Measurements from ENCODE around the gene SEPTIN14. TPM values are rescaled to one million over a fixed set of nuclear protein-coding genes. Genes with fewer than 3 reads are reported as not detected.
A peak's percentile ranks its signal among the peaks of the same experiment; 100 is the strongest.
"Not testable (repeated sequence)": the region's sequence is repeated elsewhere in the genome, so short reads cannot be mapped to it uniquely, and the experiment has no call there.

Gene SEPTIN14
- polyA plus RNA-seq (2013, experiment 1 of 2): not detected
- polyA plus RNA-seq (2013, experiment 2 of 2): not detected

DNA sequence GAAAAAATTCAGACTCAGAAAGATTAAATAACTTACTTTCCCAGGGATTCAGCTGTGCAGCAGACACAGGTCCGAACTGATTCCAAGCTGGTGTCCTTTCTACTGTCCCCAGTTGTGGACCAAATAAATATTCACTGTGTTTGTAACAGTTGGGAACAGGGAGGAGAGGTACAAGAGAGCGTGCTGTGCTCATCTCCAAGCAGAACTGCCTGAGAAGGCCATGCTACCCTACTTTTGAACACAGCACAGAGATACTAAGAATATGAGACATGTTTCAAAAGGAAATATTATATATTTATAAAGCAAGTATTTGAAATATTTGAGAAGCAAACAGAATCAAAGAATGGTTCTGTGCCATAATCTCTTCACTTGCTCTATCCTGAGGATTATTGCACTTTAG lies at the start of gene SEPTIN14:
Gene SEPTIN14 (minus strand): TSS at position 101 of the 400 bp plus-strand sequence. CDS start 756 bp downstream, outside the sequence.
- not testable (repeated sequence) for H3K27ac ChIP-seq (ENCODE audit: low read depth, low read length, severe bottlenecking); H3K4me1 ChIP-seq (ENCODE audit: control insufficient read depth, insufficient read depth, low read length, poor library complexity, severe bottlenecking); H3K9me3 ChIP-seq (ENCODE audit: control insufficient read depth, low read length); H3K4me3 ChIP-seq (ENCODE audit: extremely low read depth, insufficient read depth, low read length, poor library complexity, severe bottlenecking); H3K36me3 ChIP-seq (ENCODE audit: control insufficient read depth, insufficient read depth, low read length)
- WGBS, 2 experiments (ENCODE audit: insufficient coverage in 2 of 2): 100% methylated on average over 1 of the region's 2 CpGs; no CpG with 5 or more reads in 1 of the 2 experiments

DNA sequence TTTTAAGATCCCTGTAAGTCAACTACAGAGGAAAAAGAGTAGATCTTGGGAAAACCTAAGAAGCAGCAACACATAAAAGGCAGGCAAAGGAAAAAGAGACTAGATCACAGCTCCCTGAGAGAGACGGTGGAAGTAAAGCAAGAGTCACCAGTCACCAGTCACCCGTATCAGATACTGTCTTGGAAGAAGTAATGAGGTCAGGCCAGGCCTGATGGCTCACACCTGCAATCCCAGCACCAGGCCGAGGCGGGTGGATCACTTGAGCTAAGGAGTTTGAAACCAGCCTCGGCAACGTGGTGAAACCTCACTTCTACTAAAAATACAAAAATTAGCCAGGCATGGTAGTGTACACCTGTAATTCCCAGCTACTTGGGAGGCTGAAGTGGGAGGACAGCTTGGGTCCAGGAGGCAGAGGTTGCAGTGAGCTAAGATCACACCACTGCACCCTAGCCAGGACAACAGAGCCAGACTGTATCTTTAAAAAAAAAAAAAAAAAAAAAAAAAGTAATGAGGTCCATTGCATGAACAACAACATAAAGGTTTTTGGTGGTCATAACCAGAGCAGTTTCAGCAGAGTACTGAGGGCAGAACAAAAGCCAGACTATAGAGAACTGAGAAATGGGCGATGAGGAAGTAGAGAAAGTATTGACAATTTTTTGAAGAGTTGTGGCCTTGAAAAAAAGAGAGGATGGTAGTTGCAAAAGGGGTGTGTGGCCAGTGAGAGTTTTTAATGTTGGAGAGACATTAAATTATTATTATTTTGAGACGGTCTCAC lies 41.6 kb upstream of the SEPTIN14 start:
- H3K4me1 ChIP-seq (ENCODE audit: control insufficient read depth, insufficient read depth, low read length, poor library complexity, severe bottlenecking): no peaks in the 10 kb centered on the region
- 88 to 94% methylated on average over 4 to 5 of the region's 8 CpGs for WGBS, 2 experiments (ENCODE audit: insufficient coverage in 2 of 2)
- H3K27ac ChIP-seq (ENCODE audit: low read depth, low read length, severe bottlenecking): no peak overlapping the region
- no peak overlapping the region for H3K4me3 ChIP-seq (ENCODE audit: extremely low read depth, insufficient read depth, low read length, poor library complexity, severe bottlenecking)
- peaks cover 40% of the 10 kb centered on the region for H3K36me3 ChIP-seq (ENCODE audit: control insufficient read depth, insufficient read depth, low read length)
- peaks cover 3% of the 10 kb centered on the region for H3K9me3 ChIP-seq (ENCODE audit: control insufficient read depth, low read length)

DNA sequence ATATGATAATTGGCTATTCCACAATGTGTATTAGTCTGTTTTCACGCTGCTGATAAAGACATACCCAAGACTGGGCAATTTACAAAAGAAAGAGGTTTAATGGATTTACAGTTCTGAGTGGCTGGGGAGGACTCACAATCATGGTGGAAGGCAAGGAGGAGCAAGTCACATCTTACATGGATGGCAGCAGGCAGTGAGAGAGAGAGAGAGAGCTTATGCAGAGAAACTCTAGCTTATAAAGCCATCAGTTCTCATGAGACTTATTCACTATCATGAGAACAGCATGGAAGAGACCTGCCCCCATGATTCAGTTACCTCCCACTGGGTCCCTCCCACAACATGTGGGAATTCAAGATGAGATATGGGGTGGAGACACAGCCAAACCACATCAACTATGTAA lies 38.5 kb upstream of the SEPTIN14 start:
- peaks cover 22% of the 10 kb centered on the region for H3K36me3 ChIP-seq (ENCODE audit: control insufficient read depth, insufficient read depth, low read length)
- H3K9me3 ChIP-seq (ENCODE audit: control insufficient read depth, low read length); H3K4me1 ChIP-seq (ENCODE audit: control insufficient read depth, insufficient read depth, low read length, poor library complexity, severe bottlenecking); H3K27ac ChIP-seq (ENCODE audit: low read depth, low read length, severe bottlenecking); H3K4me3 ChIP-seq (ENCODE audit: extremely low read depth, insufficient read depth, low read length, poor library complexity, severe bottlenecking): not testable (repeated sequence)
- WGBS, 2 experiments (ENCODE audit: insufficient coverage in 2 of 2): 91 to 100% methylated on average over 1 of the region's 1 CpG

DNA sequence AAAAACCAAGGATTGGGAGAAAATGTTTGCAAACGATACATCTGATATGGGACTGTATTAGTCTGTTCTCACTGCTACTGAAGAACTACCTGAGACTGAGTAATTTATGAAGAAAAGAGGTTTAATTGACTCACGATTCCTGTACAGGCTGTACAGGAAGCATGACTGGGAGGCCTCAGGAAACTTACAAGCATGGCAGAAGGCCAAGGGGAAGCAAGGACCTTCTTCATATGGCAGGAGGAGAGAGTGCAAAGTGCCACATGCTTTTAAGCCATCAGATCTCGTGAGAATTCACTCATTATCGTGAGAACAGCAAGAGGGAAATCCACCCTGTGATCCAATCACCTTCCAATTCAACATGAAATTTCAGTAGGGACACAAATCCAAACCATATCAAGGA lies 35.7 kb upstream of the SEPTIN14 start:
- Histone ChIP-seq H3K4me3 (ENCODE audit: extremely low read depth, insufficient read depth, low read length, poor library complexity, severe bottlenecking) (no peak overlapping the region), H3K4me1 (ENCODE audit: control insufficient read depth, insufficient read depth, low read length, poor library complexity, severe bottlenecking) (no peaks in the 10 kb centered on the region), H3K36me3 (ENCODE audit: control insufficient read depth, insufficient read depth, low read length) (peaks cover 29% of the 10 kb centered on the region), H3K27ac (ENCODE audit: low read depth, low read length, severe bottlenecking) (no peak overlapping the region), H3K9me3 (ENCODE audit: control insufficient read depth, low read length) (peaks cover 3% of the 10 kb centered on the region)
- 90 to 93% methylated on average over 3 to 4 of the region's 4 CpGs for WGBS, 2 experiments (ENCODE audit: insufficient coverage in 2 of 2)

DNA sequence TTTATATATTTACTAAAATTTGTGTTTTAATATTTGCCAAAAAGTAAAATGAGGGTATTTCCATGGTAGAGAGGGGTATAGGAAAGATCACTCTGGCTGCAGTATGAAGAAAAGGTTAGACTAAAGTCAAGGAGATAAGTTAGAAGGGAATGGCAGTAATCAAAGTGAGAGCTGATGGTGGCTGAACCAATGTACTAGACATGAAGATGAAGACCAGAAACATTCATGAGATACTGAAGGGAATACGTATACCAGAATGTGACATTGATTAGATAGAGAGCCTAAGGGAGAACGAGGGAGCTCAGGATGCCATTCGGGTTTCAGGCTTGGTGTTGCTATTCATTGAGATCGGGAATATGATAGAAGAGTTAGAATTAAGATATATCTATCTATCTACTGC lies 32.5 kb upstream of the SEPTIN14 start:
- H3K4me1 ChIP-seq (ENCODE audit: control insufficient read depth, insufficient read depth, low read length, poor library complexity, severe bottlenecking): no peaks in the 10 kb centered on the region
- peaks cover 12% of the 10 kb centered on the region for H3K36me3 ChIP-seq (ENCODE audit: control insufficient read depth, insufficient read depth, low read length)
- H3K4me3 ChIP-seq (ENCODE audit: extremely low read depth, insufficient read depth, low read length, poor library complexity, severe bottlenecking): no peak overlapping the region
- WGBS, 2 experiments (ENCODE audit: insufficient coverage in 2 of 2): 82% methylated on average over 1 of the region's 4 CpGs; no CpG with 5 or more reads in 1 of the 2 experiments
- peaks cover under 1% of the 10 kb centered on the region for H3K9me3 ChIP-seq (ENCODE audit: control insufficient read depth, low read length)
- H3K27ac ChIP-seq (ENCODE audit: low read depth, low read length, severe bottlenecking): no peak overlapping the region

DNA sequence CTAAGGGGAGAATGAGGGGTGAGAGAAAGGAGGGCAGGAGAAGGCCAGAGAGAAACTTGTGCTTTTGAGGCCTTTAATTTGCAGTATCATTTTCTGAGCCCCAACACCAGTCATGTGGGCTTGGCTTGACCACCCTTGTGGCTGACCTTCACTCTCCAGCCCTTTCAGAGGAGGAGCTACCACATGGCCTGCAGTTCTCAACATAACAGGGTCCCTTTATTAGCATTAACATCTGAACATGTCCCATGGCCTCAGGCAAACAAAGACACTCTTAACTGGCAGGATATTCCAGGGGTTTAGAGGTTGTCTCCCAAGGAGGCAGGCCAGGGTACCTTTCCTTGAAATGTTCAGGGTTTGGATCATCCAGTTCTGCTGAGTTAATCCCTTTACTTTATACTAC lies 31.4 kb upstream of the SEPTIN14 start:
- no peak overlapping the region for H3K27ac ChIP-seq (ENCODE audit: low read depth, low read length, severe bottlenecking)
- peaks cover 12% of the 10 kb centered on the region for H3K36me3 ChIP-seq (ENCODE audit: control insufficient read depth, insufficient read depth, low read length)
- no peaks in the 10 kb centered on the region for H3K4me1 ChIP-seq (ENCODE audit: control insufficient read depth, insufficient read depth, low read length, poor library complexity, severe bottlenecking)
- H3K4me3 ChIP-seq (ENCODE audit: extremely low read depth, insufficient read depth, low read length, poor library complexity, severe bottlenecking): no peak overlapping the region
- no peaks in the 10 kb centered on the region for H3K9me3 ChIP-seq (ENCODE audit: control insufficient read depth, low read length)

DNA sequence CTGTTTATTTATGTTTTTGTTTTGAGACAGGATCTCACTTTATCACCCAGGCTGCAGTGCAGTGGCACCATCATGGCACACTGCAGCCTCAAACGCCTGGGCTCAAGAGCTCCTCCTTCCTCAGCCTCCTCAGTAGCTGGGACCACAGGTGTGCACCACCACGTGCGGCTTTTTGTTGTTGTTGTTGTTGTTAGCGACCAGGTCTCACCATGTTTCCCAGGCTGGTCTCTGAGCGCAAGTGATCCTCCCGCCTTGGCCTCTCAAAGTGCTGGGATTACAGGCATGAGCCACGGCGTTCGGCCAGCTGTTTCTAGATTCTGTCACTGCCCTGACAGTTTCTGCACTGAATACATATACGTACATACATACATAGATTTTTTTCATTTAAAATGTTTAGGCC lies 25.8 kb upstream of the SEPTIN14 start:
- H3K9me3 ChIP-seq (ENCODE audit: control insufficient read depth, low read length); H3K27ac ChIP-seq (ENCODE audit: low read depth, low read length, severe bottlenecking); H3K4me1 ChIP-seq (ENCODE audit: control insufficient read depth, insufficient read depth, low read length, poor library complexity, severe bottlenecking); H3K36me3 ChIP-seq (ENCODE audit: control insufficient read depth, insufficient read depth, low read length): not testable (repeated sequence)
- H3K4me3 ChIP-seq (ENCODE audit: extremely low read depth, insufficient read depth, low read length, poor library complexity, severe bottlenecking): peak overlapping the region; percentile 46
- WGBS, 2 experiments (ENCODE audit: insufficient coverage in 2 of 2): 90 to 96% methylated on average over 5 to 7 of the region's 10 CpGs

DNA sequence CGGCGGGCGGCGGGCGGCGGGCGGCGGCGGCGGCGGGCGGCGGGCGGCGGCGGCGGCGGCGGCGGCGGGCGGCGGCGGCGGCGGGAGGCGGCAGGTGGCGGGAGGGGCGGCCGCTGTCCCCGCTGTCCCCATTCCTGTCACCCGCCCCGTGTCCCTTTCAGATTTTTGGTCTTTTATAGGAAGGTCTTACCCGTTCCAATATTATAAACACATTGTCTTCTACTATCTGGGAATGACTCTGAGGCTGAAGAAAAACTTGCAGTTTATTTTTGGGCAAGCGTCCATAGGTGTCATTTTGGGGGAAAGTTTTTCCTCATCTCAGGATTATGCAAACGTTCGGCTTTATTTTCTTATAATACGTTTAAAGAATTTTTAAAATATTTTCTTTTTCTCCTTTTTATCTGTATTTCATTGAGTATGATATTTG lies 25.3 kb upstream of the SEPTIN14 start:
- Histone ChIP-seq H3K4me1 (ENCODE audit: control insufficient read depth, insufficient read depth, low read length, poor library complexity, severe bottlenecking) (no peaks in the 10 kb centered on the region), H3K9me3 (ENCODE audit: control insufficient read depth, low read length) (no peaks in the 10 kb centered on the region), H3K4me3 (ENCODE audit: extremely low read depth, insufficient read depth, low read length, poor library complexity, severe bottlenecking) (peak overlapping the region; percentile 46), H3K27ac (ENCODE audit: low read depth, low read length, severe bottlenecking) (no peak overlapping the region), H3K36me3 (ENCODE audit: control insufficient read depth, insufficient read depth, low read length) (peaks cover 4% of the 10 kb centered on the region)
- 0% methylated on average over 2 of the region's 38 CpGs; no CpG with 5 or more reads in 1 of the 2 experiments for WGBS, 2 experiments (ENCODE audit: insufficient coverage in 2 of 2)

DNA sequence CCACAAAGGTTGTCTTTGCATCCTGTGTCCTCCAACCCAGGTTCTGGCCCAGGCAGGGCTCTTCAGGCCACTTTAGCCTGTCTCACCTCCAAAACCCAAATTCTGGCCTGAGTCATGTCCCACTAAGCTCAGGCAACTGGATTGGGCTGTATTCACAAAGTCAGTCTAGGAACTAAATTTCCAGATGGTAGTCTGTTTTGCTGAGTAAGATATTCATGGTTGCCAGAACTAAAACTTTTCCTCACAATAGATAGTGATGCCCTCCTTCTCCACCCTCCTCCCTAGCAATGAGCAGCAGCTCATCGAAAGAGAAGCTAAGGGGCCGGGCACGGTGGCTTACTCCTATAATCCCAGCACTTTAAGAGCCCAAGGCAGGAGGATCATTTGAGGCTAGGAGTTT lies 21.8 kb upstream of the SEPTIN14 start:
- no CpG with 5 or more reads among the region's 3 CpGs for WGBS, 2 experiments (ENCODE audit: insufficient coverage in 2 of 2)
- no peaks in the 10 kb centered on the region for H3K36me3 ChIP-seq (ENCODE audit: control insufficient read depth, insufficient read depth, low read length)
- no peaks in the 10 kb centered on the region for H3K9me3 ChIP-seq (ENCODE audit: control insufficient read depth, low read length)
- H3K4me1 ChIP-seq (ENCODE audit: control insufficient read depth, insufficient read depth, low read length, poor library complexity, severe bottlenecking): peaks cover 2% of the 10 kb centered on the region
- no peak overlapping the region for H3K4me3 ChIP-seq (ENCODE audit: extremely low read depth, insufficient read depth, low read length, poor library complexity, severe bottlenecking)
- no peak overlapping the region for H3K27ac ChIP-seq (ENCODE audit: low read depth, low read length, severe bottlenecking)

DNA sequence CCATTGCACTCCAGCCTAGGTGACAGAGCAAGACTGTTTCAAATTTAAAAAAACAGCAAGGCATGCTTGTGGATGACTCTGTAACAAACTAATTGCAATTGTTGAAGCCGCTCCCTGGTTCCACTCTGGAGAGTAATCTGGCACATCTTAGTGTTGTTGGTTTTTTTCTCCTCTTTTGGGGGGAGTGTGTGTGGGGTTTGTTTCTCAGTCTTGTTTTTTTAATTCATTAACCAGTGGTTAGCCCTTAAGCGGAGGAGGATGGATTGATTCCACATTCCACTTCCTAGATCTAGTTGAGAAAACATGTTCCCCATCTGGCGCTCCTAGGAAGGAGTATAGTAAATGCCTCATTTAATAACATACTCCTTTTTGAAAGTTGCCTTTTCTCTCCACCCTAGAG lies 16.1 kb upstream of the SEPTIN14 start:
- H3K36me3 ChIP-seq (ENCODE audit: control insufficient read depth, insufficient read depth, low read length): no peaks in the 10 kb centered on the region
- WGBS, 2 experiments (ENCODE audit: insufficient coverage in 2 of 2): 83 to 100% methylated on average over 1 of the region's 3 CpGs

DNA sequence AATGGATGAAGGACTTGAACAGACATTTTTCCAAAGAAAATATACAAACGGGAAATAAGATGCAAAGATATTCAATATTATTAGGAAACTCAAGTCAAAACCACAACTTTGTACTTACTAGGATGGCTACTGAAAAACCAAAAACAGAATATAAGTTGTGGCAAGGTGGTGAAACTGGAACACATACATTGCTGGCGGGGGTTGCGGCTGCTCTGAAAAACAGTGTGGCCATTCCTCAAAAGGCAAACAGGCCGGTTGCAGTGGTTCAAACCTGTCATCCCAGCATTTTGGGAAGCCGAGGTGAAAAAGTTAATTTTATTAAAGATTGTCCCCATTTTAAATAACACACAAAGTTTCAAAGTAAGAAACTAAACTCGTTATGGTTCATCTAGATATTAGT lies 14.8 kb upstream of the SEPTIN14 start:
- 80 to 100% methylated on average over 2 to 3 of the region's 6 CpGs for WGBS, 2 experiments (ENCODE audit: insufficient coverage in 2 of 2)
- Histone ChIP-seq H3K4me3 (ENCODE audit: extremely low read depth, insufficient read depth, low read length, poor library complexity, severe bottlenecking) (no peak overlapping the region), H3K9me3 (ENCODE audit: control insufficient read depth, low read length) (no peaks in the 10 kb centered on the region), H3K27ac (ENCODE audit: low read depth, low read length, severe bottlenecking) (no peak overlapping the region), H3K4me1 (ENCODE audit: control insufficient read depth, insufficient read depth, low read length, poor library complexity, severe bottlenecking) (peaks cover 4% of the 10 kb centered on the region), H3K36me3 (ENCODE audit: control insufficient read depth, insufficient read depth, low read length) (no peaks in the 10 kb centered on the region)

More for the DNA sequence above, 16.1 kb upstream of the SEPTIN14 start:
- H3K4me3 ChIP-seq (ENCODE audit: extremely low read depth, insufficient read depth, low read length, poor library complexity, severe bottlenecking): no peak overlapping the region
- no peak overlapping the region for H3K27ac ChIP-seq (ENCODE audit: low read depth, low read length, severe bottlenecking)
- H3K9me3 ChIP-seq (ENCODE audit: control insufficient read depth, low read length): no peaks in the 10 kb centered on the region
- peaks cover 4% of the 10 kb centered on the region for H3K4me1 ChIP-seq (ENCODE audit: control insufficient read depth, insufficient read depth, low read length, poor library complexity, severe bottlenecking)
